Endodermal cell (in vitro differentiated cells): Measurements from ENCODE around the gene MTM1. TPM values are rescaled to one million over a fixed set of nuclear protein-coding genes. Genes with fewer than 3 reads are reported as not detected.

Source experiments
- DNase-seq: peaks from one replicate; pipeline ENCODE4 v3.0.0-alpha.2; 2017
- H3K27ac ChIP-seq: 2 replicates; pipeline ENCODE4 v1.5.1; 2013; ENCODE audit warnings: mild to moderate bottlenecking, low read depth, low read length, moderate library complexity
- H3K27me3 ChIP-seq: 2 replicates; pipeline ENCODE4 v1.6.1; 2013; ENCODE audit warnings: mild to moderate bottlenecking, low read length, moderate library complexity; ENCODE audit not compliant: insufficient read depth, control insufficient read depth, poor library complexity, severe bottlenecking
- H3K36me3 ChIP-seq: 2 replicates; pipeline ENCODE4 v1.7.0; 2013; ENCODE audit warnings: mild to moderate bottlenecking, low read length, moderate library complexity; ENCODE audit not compliant: control insufficient read depth, insufficient read depth
- H3K4me1 ChIP-seq: one replicate; pipeline ENCODE4 v1.7.0; 2013; ENCODE audit warnings: low read length; ENCODE audit not compliant: control insufficient read depth, insufficient read depth
- H3K4me3 ChIP-seq: 2 replicates; pipeline ENCODE4 v1.5.1; 2013; ENCODE audit warnings: mild to moderate bottlenecking, low read length, moderate library complexity
- H3K9ac ChIP-seq: 2 replicates; pipeline ENCODE4 v1.6.1; 2013; ENCODE audit warnings: mild to moderate bottlenecking, low read length, moderate library complexity; ENCODE audit not compliant: poor library complexity, severe bottlenecking; ENCODE audit errors: extremely low read depth
- H3K9me3 ChIP-seq: 2 replicates; pipeline ENCODE4 v1.6.1; 2013; ENCODE audit warnings: mild to moderate bottlenecking, low read length, moderate library complexity; ENCODE audit not compliant: control insufficient read depth
- H3K27ac Mint-ChIP-seq: 2 replicates; pipeline ENCODE4 v1.8.0; 2020; ENCODE audit warnings: mixed read lengths
- H3K27me3 Mint-ChIP-seq: 2 replicates; pipeline ENCODE4 v1.8.0; 2021; ENCODE audit warnings: mild to moderate bottlenecking, mixed read lengths; ENCODE audit not compliant: insufficient read depth
- H3K36me3 Mint-ChIP-seq: 2 replicates; pipeline ENCODE4 v1.8.0; 2020; ENCODE audit warnings: low read depth, mixed read lengths
- H3K4me1 Mint-ChIP-seq: 2 replicates; pipeline ENCODE4 v1.8.0; 2020; ENCODE audit warnings: mixed read lengths
- H3K4me3 Mint-ChIP-seq: 2 replicates; pipeline ENCODE4 v1.8.0; 2020; ENCODE audit warnings: mild to moderate bottlenecking, moderate library complexity, mixed read lengths
- H3K9me3 Mint-ChIP-seq: 2 replicates; pipeline ENCODE4 v1.8.0; 2020; ENCODE audit warnings: mild to moderate bottlenecking, mixed read lengths
- CTCF ChIP-seq: fragments of 200-600 bp; sonication (generic); conservative IDR thresholded peaks from 2 replicates; pipeline ENCODE4 v1.5.0; 2021; ENCODE audit warnings: antibody characterized with exemption, mild to moderate bottlenecking
- WGBS, 2 experiments: methylation state at CpG; one replicate each; pipeline versions ENCODE4 v1.1.5 to v1.1.7; 2013; ENCODE audit warnings: missing lambda C conversion rate in 2 of 2, mixed read lengths in 1 of 2; ENCODE audit not compliant: insufficient coverage in 1 of 2, insufficient read length in 1 of 2; 5-methylcytosine and 5-hydroxymethylcytosine counted together
- total RNA-seq, 2 donors: library from RNA; stranded (reverse); fragmentation: NEBNext Ultra II Directional in 1 of 2; extraction: Animal tissue kit (Norgen Biotek cat#: 25700) in 1 of 2; gene quantifications; 2 replicates in 1 of 2; 3 replicates in 1 of 2; pipeline ENCODE4 v1.2.1, GENCODE V29; 2021

MTM1 gene
- total RNA-seq, 2 donors from 2014 or later = 5.9 to 9.8 TPM

GRCh38 chrX:150577174-150577573 lies 8.8 kb downstream of the MTM1 start:
- Histone ChIP-seq H3K4me3 (no peak overlapping the region), H3K9me3 (no peaks in the 10 kb centered on the region), H3K4me1 (no peaks in the 10 kb centered on the region), H3K27me3 (no peaks in the 10 kb centered on the region), H3K27ac (no peak overlapping the region), H3K9ac (no peak overlapping the region), H3K36me3 (no peaks in the 10 kb centered on the region)
- no peak for DNase-seq
- peaks cover 14% of the 10 kb centered on the region for H3K4me1 Mint-ChIP-seq
- TF ChIP-seq CTCF = no peak
- H3K27ac Mint-ChIP-seq = no peak overlapping the region
- H3K36me3 Mint-ChIP-seq = peaks cover 2% of the 10 kb centered on the region
- H3K4me3 Mint-ChIP-seq = no peak overlapping the region
- no peaks in the 10 kb centered on the region for H3K27me3 Mint-ChIP-seq
- peaks cover 57% of the 10 kb centered on the region for H3K9me3 Mint-ChIP-seq
- WGBS, 2 experiments = 88 to 100% methylated on average over 1 of the region's 1 CpG

- no peaks in the 10 kb centered on the region for H3K27me3 Mint-ChIP-seq
- Histone ChIP-seq H3K9me3 (no peaks in the 10 kb centered on the region), H3K4me1 (no peaks in the 10 kb centered on the region), H3K4me3 (no peak overlapping the region), H3K36me3 (no peaks in the 10 kb centered on the region), H3K27ac (no peak overlapping the region), H3K27me3 (no peaks in the 10 kb centered on the region), H3K9ac (no peak overlapping the region)
- no peak overlapping the region for H3K27ac Mint-ChIP-seq
- H3K4me3 Mint-ChIP-seq = no peak overlapping the region
- 89% methylated on average over 4 of the region's 4 CpGs; no CpG with 5 or more reads in 1 of the 2 experiments for WGBS, 2 experiments
- no peak for DNase-seq
- H3K36me3 Mint-ChIP-seq = peaks cover 2% of the 10 kb centered on the region
- TF ChIP-seq CTCF = no peak
- peaks cover 49% of the 10 kb centered on the region for H3K9me3 Mint-ChIP-seq
- H3K4me1 Mint-ChIP-seq = no peaks in the 10 kb centered on the region
These were observed 12.8 kb downstream of the MTM1 start for GRCh38 chrX:150581093-150581775.

GRCh38 chrX:150582338-150582948 lies 14.0 kb downstream of the MTM1 start:
- peaks cover 49% of the 10 kb centered on the region for H3K9me3 Mint-ChIP-seq
- Histone ChIP-seq H3K27me3 (no peaks in the 10 kb centered on the region), H3K9me3 (no peaks in the 10 kb centered on the region), H3K4me3 (no peak overlapping the region), H3K27ac (no peak overlapping the region), H3K9ac (no peak overlapping the region), H3K4me1 (no peaks in the 10 kb centered on the region), H3K36me3 (no peaks in the 10 kb centered on the region)
- H3K27me3 Mint-ChIP-seq = no peaks in the 10 kb centered on the region
- H3K4me1 Mint-ChIP-seq = no peaks in the 10 kb centered on the region
- no peak overlapping the region for H3K4me3 Mint-ChIP-seq
- no peak for TF ChIP-seq CTCF
- H3K36me3 Mint-ChIP-seq = peaks cover 2% of the 10 kb centered on the region
- no peak for DNase-seq
- no peak overlapping the region for H3K27ac Mint-ChIP-seq
